PFSK-1 (cell line): ENCODE results near the gene OR1J4.

Experiments
- FOXP2 ChIP-seq: optimal IDR thresholded peaks from 2 replicates; pipeline ENCODE3; 2011; ENCODE audit warnings: borderline replicate concordance, control low read depth, inconsistent platforms; ENCODE audit not compliant: insufficient read depth; ENCODE audit errors: extremely low read length, extremely low read depth
- POLR2AphosphoS5 ChIP-seq: IDR thresholded peaks from 2 replicates; pipeline ENCODE4 v1.6.1; 2012; ENCODE audit warnings: low read depth, mild to moderate bottlenecking, control low read depth, low read length, moderate library complexity
- SIN3A ChIP-seq: IDR thresholded peaks from 2 replicates; pipeline ENCODE4 v1.6.1; 2012; ENCODE audit warnings: mild to moderate bottlenecking, low read length, moderate library complexity, borderline replicate concordance; ENCODE audit not compliant: insufficient read depth
- TAF1 ChIP-seq: IDR thresholded peaks from 2 replicates; pipeline ENCODE4 v1.6.1; 2012; ENCODE audit warnings: low read length, control low read depth, borderline replicate concordance; ENCODE audit not compliant: insufficient read depth
- TF ChIP-seq, protein P1 (sequence below), 2 experiments: IDR thresholded peaks; 2 replicates each; pipeline versions ENCODE4 v1.6.1 to v1.8.0; 2011 to 2012; ENCODE audit warnings: low read depth in 2 of 2, low read length in 2 of 2, control low read depth in 1 of 2, inconsistent platforms in 1 of 2, mild to moderate bottlenecking in 1 of 2, moderate library complexity in 1 of 2; ENCODE audit not compliant: insufficient read depth in 1 of 2

Gene OR1J4

DNA sequence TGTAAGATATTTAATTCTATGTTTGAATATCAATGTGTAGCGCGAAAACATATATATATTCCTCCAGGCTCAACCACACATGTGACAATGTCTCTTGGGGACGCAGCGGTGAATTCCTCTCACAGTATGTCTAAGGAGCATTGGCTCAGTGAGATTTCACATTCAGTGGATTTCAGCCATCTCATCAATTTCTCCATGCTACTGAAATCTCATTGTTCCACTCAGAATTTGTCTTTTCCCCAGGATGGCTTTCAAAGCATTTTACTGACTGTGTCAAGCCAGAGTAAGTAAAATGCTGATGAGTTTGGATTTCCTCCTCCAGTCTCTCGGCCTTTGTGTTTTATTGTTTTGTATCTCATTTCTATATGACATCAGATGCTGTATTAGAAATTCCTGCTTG, 39.9 kb upstream of the OR1J4 start:
- TF ChIP-seq POLR2AphosphoS5 (no peak), FOXP2 (no peak), SIN3A (no peak), TAF1 (no peak)
- TF ChIP-seq, protein P1, sequence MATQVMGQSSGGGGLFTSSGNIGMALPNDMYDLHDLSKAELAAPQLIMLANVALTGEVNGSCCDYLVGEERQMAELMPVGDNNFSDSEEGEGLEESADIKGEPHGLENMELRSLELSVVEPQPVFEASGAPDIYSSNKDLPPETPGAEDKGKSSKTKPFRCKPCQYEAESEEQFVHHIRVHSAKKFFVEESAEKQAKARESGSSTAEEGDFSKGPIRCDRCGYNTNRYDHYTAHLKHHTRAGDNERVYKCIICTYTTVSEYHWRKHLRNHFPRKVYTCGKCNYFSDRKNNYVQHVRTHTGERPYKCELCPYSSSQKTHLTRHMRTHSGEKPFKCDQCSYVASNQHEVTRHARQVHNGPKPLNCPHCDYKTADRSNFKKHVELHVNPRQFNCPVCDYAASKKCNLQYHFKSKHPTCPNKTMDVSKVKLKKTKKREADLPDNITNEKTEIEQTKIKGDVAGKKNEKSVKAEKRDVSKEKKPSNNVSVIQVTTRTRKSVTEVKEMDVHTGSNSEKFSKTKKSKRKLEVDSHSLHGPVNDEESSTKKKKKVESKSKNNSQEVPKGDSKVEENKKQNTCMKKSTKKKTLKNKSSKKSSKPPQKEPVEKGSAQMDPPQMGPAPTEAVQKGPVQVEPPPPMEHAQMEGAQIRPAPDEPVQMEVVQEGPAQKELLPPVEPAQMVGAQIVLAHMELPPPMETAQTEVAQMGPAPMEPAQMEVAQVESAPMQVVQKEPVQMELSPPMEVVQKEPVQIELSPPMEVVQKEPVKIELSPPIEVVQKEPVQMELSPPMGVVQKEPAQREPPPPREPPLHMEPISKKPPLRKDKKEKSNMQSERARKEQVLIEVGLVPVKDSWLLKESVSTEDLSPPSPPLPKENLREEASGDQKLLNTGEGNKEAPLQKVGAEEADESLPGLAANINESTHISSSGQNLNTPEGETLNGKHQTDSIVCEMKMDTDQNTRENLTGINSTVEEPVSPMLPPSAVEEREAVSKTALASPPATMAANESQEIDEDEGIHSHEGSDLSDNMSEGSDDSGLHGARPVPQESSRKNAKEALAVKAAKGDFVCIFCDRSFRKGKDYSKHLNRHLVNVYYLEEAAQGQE (IDR thresholded peaks at IDR 0.05; ENCODE audit: insufficient read depth in 1 of 2, low read depth in 2 of 2, low read length in 2 of 2): no peak

DNA sequence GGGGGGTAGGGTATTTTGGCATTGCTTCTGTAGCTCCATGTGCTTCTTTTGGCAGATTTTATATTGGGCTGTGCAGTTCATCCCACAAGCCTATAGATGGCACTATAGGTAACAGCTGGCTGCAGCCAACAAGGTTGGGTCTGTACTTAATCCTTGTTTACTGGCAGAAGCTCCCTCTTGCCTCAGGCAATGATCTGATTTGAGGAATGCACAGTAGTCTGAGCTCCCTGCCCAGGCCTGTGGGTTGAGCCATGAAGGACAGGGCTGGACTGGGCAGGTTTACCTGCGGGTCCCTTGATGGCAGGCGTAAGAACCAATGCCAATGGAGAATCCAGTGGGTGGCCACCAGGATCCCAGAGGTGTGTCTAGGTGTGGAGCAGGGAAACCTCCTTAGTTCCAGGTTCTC, 20.1 kb upstream of the OR1J4 start:
- TF ChIP-seq SIN3A (no peak), TAF1 (no peak), POLR2AphosphoS5 (no peak), FOXP2 (no peak)
- TF ChIP-seq, protein P1 (IDR thresholded peaks at IDR 0.05; ENCODE audit: insufficient read depth in 1 of 2, low read depth in 2 of 2, low read length in 2 of 2): no peak

DNA sequence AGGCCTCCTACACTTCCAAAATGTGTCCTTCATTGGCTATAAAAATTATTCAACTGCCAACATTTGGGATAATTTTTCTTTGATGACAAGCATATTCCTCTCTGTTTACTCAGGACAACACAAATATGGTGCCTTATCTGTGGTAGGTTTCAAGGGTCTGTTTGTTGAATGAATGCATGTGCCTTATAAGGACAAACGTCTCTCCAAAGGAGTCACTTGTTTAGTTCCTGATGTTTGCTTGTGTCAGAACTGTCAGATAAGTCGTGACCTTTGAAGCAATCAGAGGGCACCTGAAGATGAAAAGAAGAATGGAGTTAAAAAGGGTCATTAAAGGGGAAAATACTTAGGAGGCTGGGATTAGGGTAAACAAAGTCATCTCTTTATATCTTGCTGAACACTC, 12.0 kb upstream of the OR1J4 start:
- no peak for TF ChIP-seq SIN3A
- TF ChIP-seq TAF1: no peak
- TF ChIP-seq, protein P1 (IDR thresholded peaks at IDR 0.05; ENCODE audit: insufficient read depth in 1 of 2, low read depth in 2 of 2, low read length in 2 of 2): no peak
- no peak for TF ChIP-seq POLR2AphosphoS5
- TF ChIP-seq FOXP2: no peak

DNA sequence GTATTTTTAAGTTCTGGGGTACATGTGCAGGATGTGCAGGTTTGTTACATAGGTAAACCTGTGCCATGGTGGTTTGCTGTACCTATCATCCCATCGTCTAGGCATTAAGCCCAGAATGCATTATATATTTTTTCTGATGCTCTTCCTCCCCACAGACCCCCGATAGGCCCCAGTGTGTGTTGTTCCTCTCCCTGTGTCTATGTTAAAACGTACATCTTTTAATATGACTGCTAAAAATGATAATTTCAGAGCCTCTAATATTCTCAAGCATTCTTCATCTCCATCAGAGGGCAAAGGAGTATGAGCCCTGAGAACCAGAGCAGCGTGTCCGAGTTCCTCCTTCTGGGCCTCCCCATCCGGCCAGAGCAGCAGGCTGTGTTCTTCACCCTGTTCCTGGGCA, 8.4 kb upstream of the OR1J4 start, which contains the start of gene OR1J2:
OR1J2 (plus strand) TSS at position 301 of the 400 bp plus-strand sequence; CDS start at position 301, 0 bp downstream.
- TF ChIP-seq, protein P1 (IDR thresholded peaks at IDR 0.05; ENCODE audit: insufficient read depth in 1 of 2, low read depth in 2 of 2, low read length in 2 of 2): no peak
- no peak for TF ChIP-seq SIN3A
- no peak for TF ChIP-seq POLR2AphosphoS5

DNA sequence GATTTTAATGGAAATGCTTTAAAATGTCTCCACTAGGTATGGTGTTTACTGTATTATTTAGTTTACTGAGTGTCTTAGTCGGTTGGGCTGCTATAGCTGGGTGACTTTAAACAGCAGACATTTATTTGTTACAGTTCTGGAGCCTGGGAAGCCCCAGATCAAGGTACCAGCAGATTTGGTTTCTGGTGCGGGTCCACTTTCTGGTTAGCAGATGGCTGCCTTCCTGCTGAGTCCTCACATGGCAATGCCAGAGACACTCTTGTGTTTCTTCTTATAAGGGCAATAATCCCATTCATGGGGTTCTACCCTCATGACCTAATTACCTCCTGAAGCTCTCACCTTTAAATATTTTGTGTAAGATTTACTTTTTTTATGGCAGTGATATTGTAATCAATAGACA, 715 bp upstream of the OR1J4 start:
- TF ChIP-seq POLR2AphosphoS5 (no peak), TAF1 (no peak), SIN3A (no peak), FOXP2 (no peak)
- TF ChIP-seq, protein P1 (IDR thresholded peaks at IDR 0.05; ENCODE audit: insufficient read depth in 1 of 2, low read depth in 2 of 2, low read length in 2 of 2): no peak
